ENCODE measurements around the gene DOCK4. TPM values are rescaled to one million over a fixed set of nuclear protein-coding genes. Genes with fewer than 3 reads are reported as not detected.

DOCK4 gene
- total RNA-seq, 6 experiments from 2014 or later, result 9.4 to 29.9 (median 22.8) TPM

DNA sequence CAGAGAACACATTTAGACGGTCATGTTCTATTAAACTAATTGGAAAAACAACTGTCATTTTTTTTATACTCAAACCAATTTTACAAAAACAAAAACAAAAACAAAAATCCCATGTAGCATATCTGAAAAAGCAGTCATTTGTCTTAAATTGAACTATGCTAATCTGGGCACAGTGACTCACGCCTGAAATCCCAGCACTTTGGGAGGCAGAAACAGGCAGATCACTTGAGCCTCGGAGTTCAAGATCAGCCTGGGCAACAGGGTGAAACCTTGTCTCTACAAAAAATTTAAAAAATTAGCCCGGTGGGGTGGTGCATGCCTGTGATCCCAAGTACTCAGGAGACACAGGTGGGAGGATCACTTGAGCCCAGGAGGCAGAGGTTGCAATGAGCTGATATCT is 253.4 kb downstream of the DOCK4 start:
- peak in 1 of 4 donors; percentile 15 for ATAC-seq
- no peaks in the 10 kb centered on the region for H3K27me3 ChIP-seq
- H3K4me3 ChIP-seq, result no peak overlapping the region
- H3K4me1 ChIP-seq, result peaks cover 0 to 5% (median 0%) of the 10 kb centered on the region in 4 donors
- H3K27ac ChIP-seq, result peak overlapping the region; percentile 43 to 64 (median 46)
- intact Hi-C loops (cut with DNase I), result loop anchor here in 1 of 2 donors (10.0 kb wide), 1 partner anchor 452 kb away; no protein-coding TSS in a partner anchor
- H3K9me3 ChIP-seq, result no peaks in the 10 kb centered on the region
- H3K36me3 ChIP-seq, result no peaks in the 10 kb centered on the region
- TF ChIP-seq POLR2A (IDR thresholded peaks at IDR 0.05), result no peak
- TF ChIP-seq, protein P1, sequence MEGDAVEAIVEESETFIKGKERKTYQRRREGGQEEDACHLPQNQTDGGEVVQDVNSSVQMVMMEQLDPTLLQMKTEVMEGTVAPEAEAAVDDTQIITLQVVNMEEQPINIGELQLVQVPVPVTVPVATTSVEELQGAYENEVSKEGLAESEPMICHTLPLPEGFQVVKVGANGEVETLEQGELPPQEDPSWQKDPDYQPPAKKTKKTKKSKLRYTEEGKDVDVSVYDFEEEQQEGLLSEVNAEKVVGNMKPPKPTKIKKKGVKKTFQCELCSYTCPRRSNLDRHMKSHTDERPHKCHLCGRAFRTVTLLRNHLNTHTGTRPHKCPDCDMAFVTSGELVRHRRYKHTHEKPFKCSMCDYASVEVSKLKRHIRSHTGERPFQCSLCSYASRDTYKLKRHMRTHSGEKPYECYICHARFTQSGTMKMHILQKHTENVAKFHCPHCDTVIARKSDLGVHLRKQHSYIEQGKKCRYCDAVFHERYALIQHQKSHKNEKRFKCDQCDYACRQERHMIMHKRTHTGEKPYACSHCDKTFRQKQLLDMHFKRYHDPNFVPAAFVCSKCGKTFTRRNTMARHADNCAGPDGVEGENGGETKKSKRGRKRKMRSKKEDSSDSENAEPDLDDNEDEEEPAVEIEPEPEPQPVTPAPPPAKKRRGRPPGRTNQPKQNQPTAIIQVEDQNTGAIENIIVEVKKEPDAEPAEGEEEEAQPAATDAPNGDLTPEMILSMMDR (IDR thresholded peaks at IDR 0.05), result no peak
- WGBS (ENCODE audit: insufficient coverage, low coverage, low lambda C conversion rate, missing lambda C conversion rate), result 65% methylated on average over 4 of the region's 4 CpGs
- no peak for DNase-seq

DNA sequence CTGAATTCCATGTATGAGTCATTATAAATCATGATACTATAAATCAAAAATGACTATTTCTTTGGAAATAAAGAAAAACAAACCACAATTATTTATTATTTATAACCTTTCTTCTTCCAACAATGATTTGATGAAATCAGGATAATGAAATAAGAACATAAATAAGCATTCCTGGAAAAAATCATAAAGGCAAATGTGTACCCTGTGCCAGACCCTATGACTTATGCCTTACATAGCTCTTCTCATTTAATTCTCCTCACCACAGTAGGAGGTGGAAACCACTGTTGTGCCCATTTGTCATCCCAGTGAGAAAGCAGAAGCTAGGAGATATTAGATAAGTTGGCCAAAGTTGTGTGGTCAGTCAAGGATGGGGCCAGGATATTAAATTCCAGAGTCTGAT is 255.1 kb downstream of the DOCK4 start:
- intact Hi-C loops (cut with DNase I), result loop anchor here in 1 of 2 donors (10.0 kb wide), 1 partner anchor 454 kb away; no protein-coding TSS in a partner anchor
- H3K36me3 ChIP-seq, result peaks cover 0 to 3% (median 0%) of the 10 kb centered on the region in 4 donors
- no peak overlapping the region for H3K27ac ChIP-seq
- ATAC-seq (no peak), DNase-seq (no peak)
- no peak overlapping the region for H3K4me3 ChIP-seq
- no peaks in the 10 kb centered on the region for H3K9me3 ChIP-seq
- TF ChIP-seq, protein P1 (IDR thresholded peaks at IDR 0.05), result no peak
- no peak for TF ChIP-seq POLR2A (IDR thresholded peaks at IDR 0.05)
- no peaks in the 10 kb centered on the region for H3K27me3 ChIP-seq
- peaks cover 0 to 5% (median 0%) of the 10 kb centered on the region in 4 donors for H3K4me1 ChIP-seq

DNA sequence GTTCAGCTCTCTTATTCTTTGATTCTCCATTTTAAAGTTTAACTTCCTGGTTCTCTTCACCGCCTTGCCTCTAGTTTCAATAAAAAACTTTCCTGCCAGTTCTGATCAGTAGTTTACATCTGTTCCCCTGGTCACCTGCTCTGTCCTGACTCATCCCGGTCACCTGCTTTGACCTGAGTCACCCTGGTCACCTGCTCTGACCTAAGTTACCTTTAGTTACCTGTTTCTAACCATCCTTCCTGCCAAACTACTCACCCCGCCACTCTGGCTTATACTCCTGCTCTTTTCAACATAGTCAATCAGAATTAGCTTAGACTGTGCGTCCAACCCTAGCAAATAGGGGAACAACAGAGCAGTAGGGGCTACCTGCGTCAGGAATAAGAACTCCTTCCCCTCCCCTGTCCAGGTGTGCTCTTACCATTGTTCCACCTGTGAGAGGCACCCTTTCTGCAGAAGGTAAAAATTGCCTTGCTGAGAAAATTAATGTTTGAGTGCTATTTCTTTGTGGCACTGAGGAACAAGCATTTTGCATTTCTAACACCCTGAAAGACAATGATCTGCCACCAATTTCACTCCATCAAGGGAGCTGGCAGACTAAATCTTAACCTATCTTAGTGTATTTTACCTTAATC is 263.6 kb downstream of the DOCK4 start:
- H3K4me3 ChIP-seq, result no peak overlapping the region
- no peak overlapping the region for H3K27ac ChIP-seq
- 90% methylated on average over 5 of the region's 5 CpGs for WGBS (ENCODE audit: insufficient coverage, low coverage, low lambda C conversion rate, missing lambda C conversion rate)
- ATAC-seq (no peak), DNase-seq (no peak)
- peaks cover 0 to 23% (median 12%) of the 10 kb centered on the region in 4 donors for H3K36me3 ChIP-seq
- no peaks in the 10 kb centered on the region for H3K4me1 ChIP-seq
- TF ChIP-seq POLR2A (IDR thresholded peaks at IDR 0.05), result no peak
- TF ChIP-seq, protein P1 (IDR thresholded peaks at IDR 0.05), result no peak
- peaks cover 0 to 17% (median 1%) of the 10 kb centered on the region in 4 donors for H3K9me3 ChIP-seq
- intact Hi-C loops (cut with DNase I), result no loop called here
- no peaks in the 10 kb centered on the region for H3K27me3 ChIP-seq

DNA sequence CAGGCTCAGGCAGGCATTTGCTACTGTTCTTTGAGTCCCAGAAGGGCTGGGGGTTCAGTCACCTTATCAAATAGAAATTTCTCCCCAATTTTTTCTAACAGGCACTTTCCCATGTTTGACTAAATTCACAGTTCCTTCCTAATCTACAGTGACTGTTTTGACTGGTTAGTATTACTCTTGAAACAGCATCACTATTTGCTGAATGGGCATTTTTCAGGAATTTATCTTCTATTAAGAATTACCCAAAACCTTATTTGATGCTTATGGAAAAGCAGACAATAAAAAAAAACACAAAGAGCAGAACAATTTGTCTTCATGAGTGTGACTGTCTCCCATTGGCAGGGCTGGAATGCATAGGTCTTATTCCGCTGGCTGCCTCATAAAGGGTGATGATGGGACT is 269.0 kb downstream of the DOCK4 start:
- DNase-seq (no peak), ATAC-seq (no peak)
- H3K9me3 ChIP-seq, result peaks cover 0 to 3% (median 0%) of the 10 kb centered on the region in 4 donors
- no peak overlapping the region for H3K27ac ChIP-seq
- intact Hi-C loops (cut with DNase I), result no loop called here
- 89% methylated on average over 1 of the region's 1 CpG for WGBS (ENCODE audit: insufficient coverage, low coverage, low lambda C conversion rate, missing lambda C conversion rate)
- no peak for TF ChIP-seq POLR2A (IDR thresholded peaks at IDR 0.05)
- TF ChIP-seq, protein P1 (IDR thresholded peaks at IDR 0.05), result no peak
- H3K36me3 ChIP-seq, result peaks cover 0 to 22% (median 9%) of the 10 kb centered on the region in 4 donors
- no peaks in the 10 kb centered on the region for H3K27me3 ChIP-seq
- H3K4me1 ChIP-seq, result no peaks in the 10 kb centered on the region
- no peak overlapping the region for H3K4me3 ChIP-seq
